HG02884 (cell line): Measurements from ENCODE around the gene SLC9A8.

ENCODE experiments used
- ATAC-seq: cut with Tn5 transposase; IDR thresholded peaks from one replicate; pipeline ENCODE4 v1.9.1; 2021; ENCODE audit warnings: mild to moderate bottlenecking, moderate library complexity; ENCODE audit not compliant: unreplicated experiment

Gene SLC9A8

DNA sequence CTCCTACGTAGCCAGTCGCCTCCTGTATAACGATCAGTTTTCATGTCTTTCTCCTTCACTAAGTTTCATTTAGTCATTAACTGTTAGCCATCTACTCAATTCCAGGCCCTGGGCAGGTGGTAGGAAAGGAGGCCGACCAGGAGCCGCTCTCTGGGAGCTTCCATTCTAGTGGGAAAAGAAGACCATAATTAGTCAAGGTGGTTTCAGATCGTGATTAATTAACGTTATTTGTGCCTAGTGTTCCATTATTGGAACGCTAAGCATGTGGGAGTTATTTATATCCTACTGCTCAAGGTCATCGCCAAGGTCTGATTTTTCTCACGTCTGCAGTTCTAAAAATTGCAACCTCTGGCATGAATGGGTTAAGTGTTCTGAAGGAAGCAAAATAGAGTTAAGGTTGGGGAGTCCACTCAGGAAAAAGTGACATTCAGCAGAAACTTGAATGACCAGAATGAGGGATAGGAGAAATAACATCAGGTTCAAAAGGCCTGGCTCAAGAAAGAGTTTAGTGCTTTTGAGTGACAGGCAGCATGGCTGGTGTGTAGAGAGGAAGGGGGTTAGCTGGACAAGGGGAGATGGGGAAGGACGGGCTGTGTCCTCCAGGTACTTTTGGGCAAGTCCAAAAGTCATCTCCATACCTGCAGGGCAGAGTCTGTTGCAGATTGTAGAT lies 812 bp downstream of the SLC9A8 start:
- no peak for ATAC-seq

DNA sequence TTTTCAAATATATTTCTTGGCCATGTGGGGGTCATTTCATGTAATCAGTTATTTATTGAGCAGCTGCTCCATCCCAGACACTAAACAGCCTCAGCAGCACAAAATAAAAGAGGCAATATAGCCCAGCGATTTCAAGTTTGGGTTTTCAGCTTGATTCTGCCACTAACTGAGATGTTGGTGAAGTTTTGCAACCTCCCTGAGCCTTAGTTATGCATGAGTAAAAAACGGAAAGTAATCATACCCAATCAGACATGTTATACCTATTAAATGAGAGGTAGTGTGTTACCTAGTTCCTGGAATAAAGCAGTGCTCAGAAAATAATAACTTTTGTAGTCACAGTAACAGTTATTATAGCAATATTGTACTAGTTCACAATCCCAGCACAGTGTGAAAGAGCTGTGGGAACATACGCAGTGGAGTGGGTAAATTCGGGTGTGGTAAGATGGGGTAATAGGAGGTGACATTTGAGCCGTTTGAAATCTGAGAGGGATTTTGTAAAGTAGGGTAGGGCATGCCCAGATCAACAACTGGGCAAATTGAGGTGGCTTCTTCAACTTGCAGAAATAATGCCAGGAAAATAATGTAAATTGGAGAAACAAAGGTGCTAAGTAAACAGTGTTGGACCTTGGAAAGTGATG lies 1.5 kb downstream of the SLC9A8 start:
- no peak for ATAC-seq

DNA sequence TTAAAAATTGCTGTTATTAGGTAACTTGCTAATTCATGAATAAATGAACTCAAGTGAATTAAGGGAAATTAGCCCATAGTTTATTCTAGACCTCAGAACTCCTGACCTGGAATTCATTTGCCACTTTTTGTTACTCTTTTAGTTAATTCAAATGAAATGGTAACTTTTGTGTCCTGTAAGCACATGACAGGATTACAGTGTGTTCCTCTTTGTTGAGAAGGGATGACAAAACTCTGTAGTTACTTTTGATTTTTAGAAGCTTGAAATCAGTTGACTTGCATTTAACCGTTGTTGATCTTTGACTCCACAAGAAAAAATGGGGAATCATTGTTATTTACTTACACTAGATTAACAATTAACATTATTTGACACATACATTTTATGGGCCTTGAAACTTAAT lies 6.2 kb downstream of the SLC9A8 start:
- no peak for ATAC-seq

DNA sequence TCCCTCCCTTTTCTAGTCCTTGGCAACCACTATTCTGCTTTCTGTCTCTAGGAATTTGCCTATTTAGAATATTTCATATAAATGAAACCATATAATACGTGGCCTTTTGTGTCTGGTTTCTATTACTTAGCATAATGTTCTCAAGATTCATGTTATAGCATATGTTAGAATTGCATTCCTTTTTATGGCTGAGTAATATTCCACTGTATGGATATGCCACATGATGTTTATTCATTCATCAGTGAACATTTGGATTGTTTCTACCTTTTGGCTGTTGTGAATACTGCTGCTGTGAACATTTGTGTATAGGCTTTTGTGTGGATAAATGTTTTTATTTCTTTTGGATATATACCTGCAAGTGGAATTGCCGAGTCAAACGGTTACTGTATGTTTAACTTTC lies 7.1 kb downstream of the SLC9A8 start:
- no peak for ATAC-seq

DNA sequence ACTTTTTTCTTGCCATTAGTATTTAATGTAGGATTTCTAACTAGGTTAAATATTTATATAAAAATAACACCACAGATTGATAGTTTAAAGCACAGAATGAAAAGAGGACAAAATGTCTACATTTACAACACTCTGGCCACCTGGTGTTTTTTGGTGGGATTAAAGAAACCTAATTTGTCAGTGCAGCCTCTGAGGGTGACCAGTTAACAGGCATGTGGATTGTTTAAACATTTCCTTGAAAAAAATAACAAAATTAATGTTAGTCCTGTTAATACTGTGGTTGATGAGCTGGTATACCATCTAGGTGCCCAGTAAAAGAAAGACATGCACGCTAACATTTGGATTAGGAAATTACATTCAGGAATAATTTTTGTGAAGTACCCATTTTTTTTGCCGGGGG lies 8.8 kb downstream of the SLC9A8 start:
- no peak for ATAC-seq

DNA sequence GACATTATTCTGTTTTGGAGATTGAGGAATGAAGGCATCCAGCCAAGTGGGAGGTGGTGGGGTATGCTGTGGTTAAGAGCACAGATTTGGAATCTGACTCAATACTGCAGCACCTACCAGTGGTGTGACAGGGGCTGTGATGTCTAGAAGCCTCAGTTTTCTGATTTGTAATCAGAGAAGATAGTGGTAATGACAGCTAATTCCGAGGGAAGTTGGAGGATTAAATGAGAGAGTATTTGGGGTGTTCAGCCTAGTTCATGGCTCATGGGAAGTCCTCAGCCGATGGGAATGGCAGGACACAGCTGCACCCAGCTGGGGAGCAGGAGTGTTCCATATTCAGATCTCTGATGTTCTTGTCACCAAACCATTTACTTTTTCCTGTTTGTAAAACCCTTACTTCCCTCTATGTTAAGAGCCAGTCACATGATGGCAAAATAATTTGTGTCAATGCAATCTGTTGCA lies 9.3 kb downstream of the SLC9A8 start:
- no peak for ATAC-seq

DNA sequence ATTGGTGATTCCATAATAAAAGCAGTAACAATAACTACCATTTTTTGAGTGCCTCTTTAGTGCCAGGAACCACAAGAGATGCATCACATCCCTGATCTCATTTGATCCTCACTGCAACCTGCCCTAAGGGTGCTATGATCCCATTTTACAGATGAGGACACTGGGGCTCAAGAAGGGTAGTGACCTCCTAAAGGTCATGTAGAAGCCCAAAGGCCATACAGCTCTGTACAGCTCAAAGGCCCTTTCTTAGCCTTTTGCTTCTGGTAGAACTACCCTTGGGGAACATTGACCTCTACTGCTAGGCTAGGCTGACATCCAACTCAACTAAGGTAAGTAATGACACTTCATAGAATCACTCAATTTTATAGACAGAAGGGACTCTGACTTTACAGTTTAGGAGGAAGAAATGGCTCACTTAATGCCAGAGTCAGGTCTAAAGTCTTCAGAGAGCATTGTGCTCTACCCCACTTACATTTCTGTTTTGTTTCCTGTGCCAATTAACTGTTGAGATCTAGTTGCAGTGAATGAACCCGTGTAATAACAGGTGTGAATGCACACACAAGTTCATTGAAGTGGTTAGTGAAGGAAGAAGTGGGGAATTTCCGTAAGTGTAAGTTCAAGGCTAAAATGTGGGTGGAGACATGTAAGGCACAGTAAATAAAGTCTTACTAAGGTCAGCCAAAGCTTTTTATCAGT lies 10.7 kb downstream of the SLC9A8 start:
- ATAC-seq: no peak

DNA sequence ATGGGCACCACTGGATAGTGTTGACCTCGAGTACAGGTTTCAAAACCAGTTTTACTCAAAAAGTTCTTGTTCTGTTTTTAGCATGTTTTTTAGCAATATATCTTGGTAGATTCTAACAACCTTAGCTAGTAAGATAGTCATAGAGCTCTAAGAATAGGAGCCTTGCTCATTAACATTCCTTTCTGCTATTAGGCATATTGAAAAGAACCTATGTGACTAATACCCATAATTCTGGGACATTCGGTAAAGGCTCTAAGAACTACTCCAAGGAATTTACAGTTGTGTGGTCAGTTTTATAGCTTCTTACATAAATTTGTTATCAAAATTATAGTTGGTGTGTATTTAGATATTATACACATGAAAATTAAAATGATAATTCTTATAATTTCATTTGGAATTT lies 11.6 kb downstream of the SLC9A8 start:
- ATAC-seq: no peak

DNA sequence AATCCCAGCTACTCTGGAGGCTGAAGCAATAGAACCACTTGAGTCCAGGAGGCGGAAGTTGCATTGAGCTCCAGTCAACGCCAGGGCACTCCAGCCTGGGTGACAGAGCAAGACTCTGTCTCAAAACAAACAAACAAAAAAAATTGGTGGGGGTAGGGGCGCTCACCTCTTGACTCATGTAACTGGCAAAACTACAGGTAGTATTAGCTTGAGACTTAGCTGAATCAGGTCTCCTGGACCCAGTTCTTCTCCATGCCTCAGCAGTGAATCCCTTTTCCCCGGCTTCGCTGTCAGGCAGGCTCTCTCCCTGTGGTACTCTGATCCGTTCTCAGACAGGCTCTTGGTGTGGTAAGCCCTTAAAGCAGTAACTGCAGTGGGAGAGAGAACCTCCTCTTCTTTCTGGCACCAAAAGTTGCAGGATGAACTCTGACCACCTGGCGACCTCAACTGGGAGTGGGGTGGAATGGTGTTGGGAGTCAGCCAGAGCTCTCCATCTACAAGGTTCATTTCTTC lies 12.9 kb downstream of the SLC9A8 start:
- ATAC-seq: no peak

DNA sequence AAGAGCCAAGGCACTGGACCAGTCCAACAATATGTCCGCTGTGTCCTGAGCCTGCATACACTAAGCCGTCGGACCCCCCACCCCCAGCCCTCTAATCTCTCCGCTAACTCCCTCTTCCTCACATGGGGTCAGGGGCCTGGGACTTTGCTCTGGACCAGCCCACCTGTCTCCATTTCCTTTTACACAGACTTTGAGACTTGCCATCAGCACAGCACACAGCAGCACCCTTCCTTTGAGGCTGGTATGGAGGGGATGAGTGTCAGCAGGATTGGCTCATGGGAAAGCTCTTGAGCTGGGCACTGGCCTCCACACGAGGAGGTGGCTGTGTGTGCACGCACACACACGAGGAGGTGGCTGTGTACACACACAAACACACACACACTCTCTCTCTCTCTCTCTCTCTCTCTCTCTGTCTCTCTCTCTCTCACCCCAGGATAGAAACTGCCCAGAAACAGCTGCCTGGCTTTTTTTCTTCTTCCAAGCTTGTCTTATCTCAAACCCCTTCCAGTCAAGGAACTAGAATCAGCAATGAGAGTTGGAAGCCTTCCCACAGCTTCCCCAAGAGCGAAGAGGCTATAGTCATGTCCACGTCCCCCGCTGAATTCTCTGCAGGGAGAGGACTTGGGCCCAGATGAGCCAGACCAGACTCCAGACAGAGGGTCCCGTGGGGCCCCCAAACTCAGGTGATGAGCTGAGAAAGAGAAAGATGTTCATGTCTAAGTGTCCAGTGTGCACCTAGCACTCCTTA lies 18.6 kb downstream of the SLC9A8 start:
- ATAC-seq: no peak

DNA sequence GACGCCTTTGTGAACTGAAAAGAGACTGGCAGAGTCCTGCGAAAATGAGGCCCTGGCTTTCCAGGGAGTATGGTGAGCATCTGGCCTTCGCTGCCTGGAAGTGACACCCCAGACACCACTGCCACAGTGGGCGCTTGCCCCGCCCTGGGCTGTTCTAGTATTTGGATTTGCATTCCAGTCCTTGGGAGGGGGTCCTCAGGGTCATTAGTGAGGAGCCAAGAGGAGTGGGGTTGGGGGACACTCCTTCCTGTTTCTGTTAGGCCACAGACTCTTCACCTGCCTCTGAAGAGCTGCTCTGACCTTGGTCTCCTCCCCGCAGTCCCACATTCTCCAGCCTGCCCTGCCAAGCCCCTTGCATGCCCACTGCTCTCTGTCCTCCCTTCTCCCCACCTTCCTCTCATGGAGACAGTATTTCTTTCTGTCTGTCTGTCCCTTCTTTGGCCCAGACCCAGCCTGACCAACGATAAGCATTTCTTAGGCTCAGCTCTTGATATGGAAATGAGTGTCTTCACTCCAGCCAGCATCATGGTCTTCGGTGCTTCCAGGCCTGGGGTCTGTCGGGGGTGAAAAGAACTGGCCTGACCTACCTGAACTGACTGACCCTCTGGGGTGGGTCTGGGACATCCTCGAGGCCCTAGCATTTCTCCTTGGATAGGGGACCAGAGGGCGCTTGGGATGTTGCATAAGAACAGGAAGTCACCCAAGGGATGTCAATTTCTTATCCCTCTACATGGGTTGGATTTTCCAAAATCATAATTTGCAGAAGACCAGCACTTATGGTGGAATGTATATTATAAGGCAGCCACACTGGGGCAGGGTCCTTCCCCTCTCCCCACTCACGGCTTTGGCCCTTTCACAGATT lies 19.4 kb downstream of the SLC9A8 start:
- no peak for ATAC-seq

DNA sequence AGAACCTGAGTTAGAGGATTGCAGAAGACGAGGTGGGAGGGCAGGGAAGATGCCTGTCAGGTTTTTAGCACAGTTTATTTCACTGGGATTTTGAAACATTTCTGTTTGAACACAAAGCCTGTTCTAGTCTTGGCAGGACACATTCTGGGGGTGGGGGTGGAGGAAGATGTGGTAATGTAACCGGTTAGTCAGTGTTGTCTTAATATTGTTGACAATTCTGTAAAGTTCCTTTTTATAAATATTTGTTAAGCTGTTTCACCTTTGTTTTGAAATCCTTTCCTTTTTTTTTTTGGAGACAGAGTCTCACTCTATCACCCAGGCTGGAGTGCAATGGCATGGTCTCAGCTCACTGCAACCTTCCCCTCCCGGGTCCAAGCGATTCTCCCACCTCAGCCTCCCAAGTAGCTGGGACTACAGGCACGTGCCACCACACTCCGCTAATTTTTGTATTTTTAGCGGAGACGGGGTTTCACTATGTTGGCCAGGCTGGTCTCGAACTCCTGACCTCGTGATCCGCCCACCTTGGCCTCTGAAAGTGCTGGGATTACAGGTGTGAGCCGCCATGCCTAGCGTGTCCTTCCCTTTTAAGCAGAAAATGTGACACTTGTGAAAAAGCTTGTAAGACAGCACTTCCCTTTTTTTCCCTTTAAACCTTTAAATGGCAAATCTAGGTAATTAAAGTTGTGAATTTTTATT lies 20.2 kb downstream of the SLC9A8 start:
- ATAC-seq: no peak

DNA sequence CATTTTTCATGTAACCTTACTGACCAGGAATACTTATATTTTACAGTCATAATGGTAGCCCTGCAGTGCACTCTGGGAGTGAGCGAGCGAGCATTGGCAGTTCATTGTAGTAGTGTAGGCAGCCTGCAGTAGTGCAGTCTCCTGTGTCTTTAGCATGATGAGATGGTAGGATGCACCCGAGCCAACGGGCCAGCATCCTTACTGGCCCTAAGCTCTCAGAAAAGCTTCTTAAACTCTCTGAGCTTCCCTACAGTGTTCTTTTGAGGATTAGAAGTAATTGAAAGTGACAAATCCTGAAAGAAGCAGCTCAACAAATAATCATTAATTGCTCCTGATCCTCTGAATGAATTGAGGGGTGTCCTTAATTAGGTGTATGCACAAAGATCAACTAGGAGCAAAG lies 20.9 kb downstream of the SLC9A8 start:
- ATAC-seq: no peak

DNA sequence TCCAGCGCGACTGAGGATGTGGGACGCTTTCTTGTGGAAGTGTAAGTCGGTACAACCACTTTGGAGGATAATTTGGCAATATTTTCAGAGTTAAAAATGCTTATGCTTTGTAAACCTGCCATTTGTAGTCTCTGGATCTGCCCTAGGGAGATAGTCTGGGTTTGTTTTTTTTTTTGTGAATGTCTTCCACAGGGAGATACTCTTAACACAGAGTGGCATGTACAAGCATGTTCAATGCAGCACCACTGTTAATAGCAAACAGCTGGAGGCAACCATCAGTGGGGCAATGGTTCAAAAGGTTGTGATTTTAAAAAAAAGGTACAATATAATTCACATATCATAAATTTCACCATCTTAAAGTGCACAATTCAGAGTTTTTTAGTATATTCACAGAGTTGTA lies 22.4 kb downstream of the SLC9A8 start:
- no peak for ATAC-seq

DNA sequence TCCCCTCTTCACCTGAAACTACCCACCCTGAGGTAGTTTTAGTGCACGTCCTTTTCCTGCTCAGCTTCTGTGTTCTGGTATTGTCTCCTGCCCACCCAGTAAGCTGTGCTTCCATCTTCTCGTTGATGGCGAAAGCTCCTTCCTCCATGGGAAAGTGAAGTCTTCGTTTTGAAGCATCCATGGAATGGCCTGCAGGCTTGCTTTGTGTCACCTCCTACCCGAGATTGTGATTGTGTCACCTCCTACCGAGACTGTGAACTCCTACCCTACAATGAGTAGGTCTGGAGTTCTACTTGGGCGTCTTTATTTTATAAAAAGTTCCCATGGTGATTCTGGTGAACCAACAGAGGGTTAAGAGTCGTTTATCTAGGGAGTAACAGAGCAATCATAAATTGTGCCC lies 25.9 kb downstream of the SLC9A8 start:
- ATAC-seq: no peak

DNA sequence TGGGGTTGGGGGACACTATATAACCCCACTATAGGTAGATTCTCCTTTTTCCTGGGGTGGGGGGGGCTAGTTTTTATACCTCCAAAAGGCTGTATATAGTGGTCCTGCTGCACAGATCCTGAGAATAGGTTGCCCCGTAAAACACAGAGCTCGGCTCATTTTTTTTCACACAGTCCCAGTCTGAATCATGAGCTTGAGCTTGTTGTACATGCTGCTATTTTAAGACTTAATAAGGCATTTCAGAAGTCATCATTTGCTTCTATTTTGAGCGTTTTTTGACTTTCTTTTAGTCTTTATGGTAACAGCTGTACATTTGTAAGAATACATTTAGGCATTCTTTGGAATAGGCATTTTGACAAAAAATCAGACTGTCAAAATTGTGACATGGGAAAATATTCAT lies 30.5 kb downstream of the SLC9A8 start:
- ATAC-seq: no peak

DNA sequence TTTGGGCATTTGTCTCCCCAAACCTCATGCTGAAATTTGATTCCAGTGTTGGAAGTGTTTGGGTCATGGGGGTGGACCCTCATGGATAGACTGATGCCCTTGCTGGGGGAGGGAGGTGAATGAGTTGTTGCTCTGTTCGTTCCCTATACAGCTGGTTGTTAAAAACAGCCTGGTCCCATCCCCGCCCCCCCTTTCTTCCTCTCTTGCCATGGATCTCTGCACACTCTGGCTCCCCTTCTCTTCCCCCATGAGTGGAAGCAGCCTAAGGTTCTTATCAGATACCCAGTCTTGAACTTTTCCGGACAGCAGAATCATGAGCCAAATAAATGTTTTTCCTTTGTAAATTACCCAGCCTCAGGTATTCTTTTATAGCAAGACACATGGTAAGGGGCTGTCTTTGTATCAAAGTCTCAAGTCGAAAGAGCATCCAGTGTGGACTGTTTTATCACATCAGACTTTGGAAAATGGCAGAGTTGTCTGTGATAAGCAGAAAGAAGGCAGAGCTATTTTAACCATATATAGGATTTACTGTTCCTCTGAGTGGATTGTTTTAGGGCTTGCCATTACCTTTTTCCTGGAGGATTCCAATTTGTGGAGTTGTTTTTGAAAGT lies 31.2 kb downstream of the SLC9A8 start:
- ATAC-seq: no peak

DNA sequence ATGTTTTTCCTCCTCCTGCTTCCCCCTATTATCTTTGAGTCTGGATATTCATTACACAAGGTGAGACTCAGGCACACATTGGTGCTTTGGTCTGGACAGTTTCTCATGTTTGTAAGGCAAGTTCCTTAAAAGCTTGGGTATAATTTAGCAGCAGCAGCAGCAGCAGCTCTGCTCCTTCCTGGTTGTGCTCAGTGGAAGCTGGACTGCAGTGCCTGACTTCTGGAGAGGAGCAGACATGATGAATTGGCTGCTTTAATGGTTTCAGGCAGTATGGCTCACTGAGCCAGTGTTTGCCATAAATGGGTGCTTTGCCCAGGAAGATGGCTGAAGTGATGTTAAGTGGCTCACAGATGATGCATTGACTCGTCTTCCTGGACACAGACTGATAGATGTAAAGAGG lies 32.4 kb downstream of the SLC9A8 start:
- ATAC-seq: no peak

DNA sequence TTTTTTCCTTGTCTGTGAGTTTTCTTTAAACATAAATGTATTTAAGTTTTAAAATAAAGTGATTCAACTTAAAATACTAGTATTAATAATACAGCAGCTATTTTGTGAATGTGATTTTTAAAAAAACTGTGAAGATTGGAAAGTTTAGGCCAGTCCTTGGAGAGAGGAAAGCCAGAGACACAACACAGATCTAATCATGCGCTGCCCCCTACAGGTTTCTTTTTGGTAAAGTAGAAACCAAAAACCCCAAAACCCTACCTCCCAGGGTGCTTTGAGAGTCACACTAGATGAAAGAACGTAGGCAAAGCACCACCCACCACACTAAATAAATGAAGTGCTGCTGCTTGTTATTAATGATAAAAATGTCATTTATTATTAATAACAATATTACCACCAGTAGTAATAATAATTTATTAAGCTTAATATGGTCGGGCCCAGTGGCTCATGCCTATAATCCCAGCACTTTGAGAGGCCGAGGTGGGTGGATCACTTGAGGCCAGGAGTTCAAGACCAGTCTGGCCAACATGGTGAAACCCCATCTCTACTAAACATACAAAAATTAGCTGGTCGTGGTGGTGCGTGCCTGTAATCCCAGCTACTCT lies 33.7 kb downstream of the SLC9A8 start:
- no peak for ATAC-seq
